22Rv1 (cell line): ENCODE measurements around the gene MRPS23.

ENCODE experiments used
- H3K27ac ChIP-seq: fragments of 450-650 bp; 2 replicates; pipeline ENCODE4 v1.5.1; 2017
- CTCF ChIP-seq: fragments of 450-650 bp; IDR thresholded peaks from 2 replicates; pipeline ENCODE4 v1.5.1; 2017; ENCODE audit warnings: mild to moderate bottlenecking
- ZFX ChIP-seq: fragments of 450-650 bp; IDR thresholded peaks from 2 replicates; pipeline ENCODE4 v1.6.1; 2017; ENCODE audit warnings: antibody characterized with exemption, borderline replicate concordance

Gene MRPS23

GRCh38 chr17:57890857-57891232 is 41.0 kb upstream of the MRPS23 start:
- H3K27ac ChIP-seq = no peak overlapping the region
- TF ChIP-seq ZFX (no peak), CTCF (no peak)

- TF ChIP-seq CTCF (no peak), ZFX (no peak)
- no peak overlapping the region for H3K27ac ChIP-seq
These were observed 40.3 kb upstream of the MRPS23 start for GRCh38 chr17:57889892-57890856.

GRCh38 chr17:57889252-57889651 is 39.4 kb upstream of the MRPS23 start:
- no peak overlapping the region for H3K27ac ChIP-seq
- no peak for TF ChIP-seq ZFX
- no peak for TF ChIP-seq CTCF

- H3K27ac ChIP-seq = no peak overlapping the region
- TF ChIP-seq CTCF (no peak), ZFX (no peak)
These were observed 38.7 kb upstream of the MRPS23 start for GRCh38 chr17:57888311-57889216.

GRCh38 chr17:57887161-57887560 is 37.3 kb upstream of the MRPS23 start:
- H3K27ac ChIP-seq = no peak overlapping the region
- no peak for TF ChIP-seq CTCF
- TF ChIP-seq ZFX = no peak

GRCh38 chr17:57886020-57886419 is 36.2 kb upstream of the MRPS23 start:
- TF ChIP-seq CTCF = no peak
- TF ChIP-seq ZFX = no peak
- no peak overlapping the region for H3K27ac ChIP-seq
